Ramos (cell line): ENCODE measurements around the gene STX18.

Source experiments
- in situ Hi-C: fragments of 300-500 bp; cut with MboI; formaldehyde crosslinking; loops from one replicate; pipeline ENCODE4 v1.14.3; 2022; ENCODE audit warnings: low sequenced_read_pairs; ENCODE audit not compliant: unreplicated experiment

STX18 gene

DNA sequence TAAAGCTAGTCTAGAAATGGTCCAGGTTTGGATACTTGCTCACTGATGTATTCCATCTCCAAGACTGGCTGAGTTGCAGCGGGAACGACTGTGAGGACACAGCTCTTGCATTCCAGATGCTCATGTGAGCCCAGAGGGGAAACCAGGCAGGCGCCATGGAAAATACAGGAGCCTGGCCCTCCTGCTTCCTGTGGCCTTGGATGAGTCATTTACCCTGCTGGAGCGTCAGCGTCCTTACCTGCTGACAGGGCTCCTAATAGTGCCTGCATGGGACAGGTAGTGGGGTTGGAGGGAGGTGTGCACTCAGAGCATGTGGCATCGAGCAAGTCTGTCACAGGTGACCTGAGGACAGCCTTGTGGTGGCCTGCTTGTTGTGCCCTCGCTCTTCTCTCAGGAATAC, 85.5 kb downstream of the STX18 start:
- in situ Hi-C loops: no loop called here

DNA sequence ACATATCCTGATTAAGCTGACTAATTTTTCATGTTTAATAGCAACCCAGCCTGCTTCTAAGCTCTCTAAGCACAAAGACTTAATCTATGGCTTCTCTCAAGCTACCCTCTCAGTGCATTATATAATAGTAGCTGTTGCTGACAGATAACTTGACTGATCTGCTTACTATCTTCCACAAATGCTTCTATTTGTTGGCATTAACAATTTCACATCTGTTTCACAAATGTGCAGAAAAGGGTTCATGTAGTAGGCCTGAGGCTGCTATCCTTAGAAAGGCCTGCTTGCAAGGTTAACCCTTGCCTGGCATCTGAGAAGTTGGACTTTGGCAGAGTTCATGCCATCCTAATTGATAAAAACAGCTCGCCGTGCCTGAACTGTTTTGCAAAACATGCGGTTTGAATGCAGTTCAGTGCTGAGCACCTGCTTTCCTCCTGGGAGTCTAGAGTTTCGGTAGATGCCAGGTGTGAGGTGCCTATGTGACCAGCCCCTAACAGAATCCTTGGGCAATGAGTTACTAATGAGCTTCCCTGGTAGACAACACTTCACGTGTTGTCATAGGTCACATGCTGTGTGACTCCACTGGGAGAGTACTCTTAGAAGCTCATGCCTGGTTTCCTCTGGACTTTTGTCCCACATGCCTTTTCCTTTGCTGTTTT, 86.5 kb downstream of the STX18 start:
- in situ Hi-C loops: no loop called here

DNA sequence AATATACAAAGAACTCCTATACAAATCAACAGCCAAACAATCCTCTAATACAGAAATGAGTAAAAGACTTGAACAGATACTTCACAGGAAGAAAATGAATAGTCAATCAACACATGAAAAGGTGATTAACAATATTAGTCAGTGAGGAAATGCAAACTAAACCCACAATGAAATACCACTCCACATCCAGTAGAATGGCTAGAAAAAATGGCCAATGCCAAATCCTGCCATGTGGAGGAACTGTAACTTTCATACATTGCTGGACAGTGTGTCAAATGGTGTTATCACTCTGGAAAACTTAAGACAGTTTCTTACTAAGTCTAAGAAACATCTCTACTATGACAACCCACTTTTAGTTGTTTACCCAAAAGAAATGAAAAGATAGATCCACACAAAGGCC, 95.4 kb downstream of the STX18 start:
- in situ Hi-C loops: no loop called here

DNA sequence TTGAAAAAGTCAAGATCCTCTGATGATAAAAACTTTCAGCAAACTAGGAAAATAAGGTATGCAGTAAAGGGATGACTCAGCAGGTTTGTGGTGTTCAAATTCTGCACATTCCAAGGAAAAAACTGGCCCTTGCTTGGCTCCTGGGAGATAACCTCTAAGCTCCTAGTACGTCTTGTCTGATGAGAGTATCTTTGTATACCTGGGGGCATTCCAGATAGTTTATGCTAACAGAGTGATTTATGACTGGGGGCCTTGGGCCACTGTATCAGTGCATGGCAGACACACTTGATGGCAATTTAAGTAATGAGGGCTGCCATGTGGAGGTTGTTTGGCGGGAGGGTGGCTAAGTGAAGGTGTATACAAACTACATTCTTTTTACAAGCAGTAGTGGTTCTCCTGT, 98.0 kb downstream of the STX18 start:
- in situ Hi-C loops: no loop called here

DNA sequence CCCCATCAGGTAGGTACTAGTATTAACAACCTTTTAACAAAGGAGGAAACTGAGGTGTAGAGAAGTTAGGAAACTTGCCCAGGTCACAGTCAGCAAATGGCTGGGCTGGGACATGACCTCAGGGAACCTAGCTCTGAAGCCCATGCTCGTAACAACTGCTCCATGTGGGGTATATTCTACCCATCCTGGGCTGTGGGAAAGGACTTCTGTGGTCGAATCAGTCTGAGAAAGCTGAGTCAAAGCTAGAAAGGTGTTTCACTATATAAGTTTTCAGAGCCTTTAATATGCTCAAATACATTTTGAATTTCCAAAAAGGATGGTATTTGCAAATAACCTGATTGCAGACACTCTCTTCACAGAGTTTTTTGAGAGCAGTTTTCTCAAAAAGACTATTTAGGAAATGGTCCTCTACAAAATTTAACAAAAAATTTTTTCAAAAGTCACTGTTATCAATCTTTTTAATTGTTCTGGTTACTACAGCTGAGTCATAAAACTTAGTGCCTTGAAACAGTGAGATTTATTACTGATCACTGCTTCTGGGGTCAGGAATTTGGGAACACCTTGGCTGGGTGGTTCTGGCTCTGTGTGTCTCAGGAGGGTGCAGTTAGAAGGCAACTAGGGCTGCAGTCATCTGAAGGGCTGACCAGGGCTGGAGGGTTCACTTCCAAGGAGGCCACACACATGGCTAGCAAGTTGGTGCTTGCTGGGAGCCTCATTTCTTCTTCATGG, 101.4 kb downstream of the STX18 start:
- in situ Hi-C loops: no loop called here

DNA sequence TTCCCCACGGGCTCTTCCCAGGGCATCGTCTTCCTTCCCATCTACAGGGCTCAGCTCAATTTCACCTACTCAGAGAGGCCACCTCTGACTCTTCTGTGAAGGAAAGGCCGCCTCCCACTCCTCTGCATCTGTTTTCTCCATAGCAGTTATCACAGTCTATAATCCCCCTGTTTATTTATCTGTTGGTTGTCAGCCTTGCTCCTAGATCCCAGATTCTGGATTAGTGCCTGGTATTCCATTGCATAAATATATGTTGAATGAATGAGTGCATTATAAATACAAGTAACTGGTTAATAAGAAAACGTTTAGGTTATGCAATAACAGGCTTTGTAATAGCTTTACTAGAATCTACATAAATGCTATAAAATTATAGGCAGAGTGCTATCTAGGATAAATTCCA, 102.1 kb downstream of the STX18 start:
- in situ Hi-C loops: no loop called here

DNA sequence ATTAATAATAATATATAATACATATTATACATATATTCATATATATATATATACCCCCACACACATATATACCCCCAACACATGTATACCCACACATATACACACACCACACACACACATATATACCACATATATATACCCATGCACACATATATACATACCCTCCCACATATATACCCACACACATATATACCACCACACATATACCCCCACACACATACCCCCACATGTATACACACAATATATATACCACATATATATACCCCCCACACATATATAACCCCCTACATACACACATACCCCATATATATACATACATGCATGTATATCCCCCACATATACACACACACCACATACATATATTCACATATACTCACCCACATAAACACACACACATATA, 103.0 kb downstream of the STX18 start:
- in situ Hi-C loops: no loop called here

DNA sequence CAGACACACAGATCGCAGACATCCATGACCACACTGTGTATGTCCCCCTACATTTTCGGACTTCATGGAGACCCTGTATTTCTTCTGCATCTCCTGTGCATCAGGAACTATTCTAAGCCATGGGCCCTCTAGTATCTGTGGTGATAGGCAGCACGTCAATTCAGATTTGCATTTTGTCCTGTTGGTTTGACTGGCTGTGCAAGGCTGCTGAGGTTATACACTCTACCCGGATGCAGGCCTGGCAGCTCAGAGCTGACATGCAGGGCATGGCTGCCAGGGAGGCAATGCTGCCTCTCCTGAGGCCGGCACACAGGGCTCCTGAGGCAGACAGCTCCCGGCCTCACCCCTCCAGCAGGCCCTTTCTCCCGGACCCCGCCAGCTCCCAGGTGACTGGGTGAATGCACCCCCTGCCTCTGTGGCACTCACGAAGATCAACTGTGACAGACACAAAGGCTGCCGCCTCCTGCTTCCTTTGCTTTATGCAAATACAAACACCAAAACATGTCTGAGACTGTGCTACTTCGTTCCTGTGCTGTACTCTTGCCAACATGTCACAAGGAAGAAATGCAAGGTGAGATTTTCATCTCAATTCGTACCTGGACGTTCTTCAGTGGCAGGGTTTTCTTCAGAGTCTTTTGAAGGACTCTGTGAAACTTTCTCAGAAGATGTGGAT, 103.9 kb downstream of the STX18 start:
- in situ Hi-C loops: no loop called here

DNA sequence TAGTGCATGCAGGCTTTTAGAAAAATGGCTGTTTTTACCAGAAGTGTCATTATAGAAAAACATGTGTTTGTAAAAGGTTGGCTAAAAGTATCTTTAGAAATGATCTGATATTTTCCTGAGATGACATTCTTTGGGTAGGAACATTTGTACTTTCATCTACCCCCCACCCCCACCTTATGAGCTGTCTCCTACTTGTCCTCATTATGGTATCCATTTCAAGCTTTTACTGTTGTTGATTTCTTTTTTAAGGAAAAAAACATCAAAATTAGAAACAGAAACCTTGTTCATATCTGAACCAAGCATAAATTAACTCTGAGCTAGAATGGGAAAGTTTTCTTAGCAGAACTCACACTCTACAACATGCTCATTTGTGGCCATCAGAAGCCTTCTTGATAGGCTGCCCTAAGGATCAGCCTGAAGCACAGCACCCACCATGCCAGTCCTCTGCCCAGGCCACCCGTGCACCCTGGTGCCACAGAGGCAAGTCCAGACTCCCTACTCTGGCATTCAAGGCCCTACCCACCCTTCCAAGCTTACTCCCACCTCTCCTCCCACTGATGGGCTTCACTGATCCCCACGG, 105.5 kb downstream of the STX18 start:
- in situ Hi-C loops: no loop called here

DNA sequence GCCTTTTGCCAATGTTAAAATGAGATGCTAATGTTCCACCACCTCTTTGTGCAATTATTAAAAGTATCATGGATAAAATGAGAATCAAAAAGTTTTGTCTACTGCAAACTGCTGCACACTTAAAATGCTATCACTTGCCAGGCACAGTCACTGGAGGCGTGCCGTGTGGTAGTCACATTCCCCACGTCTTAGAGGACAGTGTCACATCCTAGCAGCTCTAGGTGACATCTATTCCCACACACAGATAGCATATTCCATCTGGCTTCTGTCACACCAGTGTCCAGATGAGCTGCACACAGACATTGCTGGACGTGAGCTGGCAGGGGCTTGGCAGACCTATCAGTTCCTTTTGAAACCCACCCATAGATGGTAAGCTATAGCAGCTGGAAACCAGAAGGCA, 107.9 kb downstream of the STX18 start:
- in situ Hi-C loops: no loop called here

DNA sequence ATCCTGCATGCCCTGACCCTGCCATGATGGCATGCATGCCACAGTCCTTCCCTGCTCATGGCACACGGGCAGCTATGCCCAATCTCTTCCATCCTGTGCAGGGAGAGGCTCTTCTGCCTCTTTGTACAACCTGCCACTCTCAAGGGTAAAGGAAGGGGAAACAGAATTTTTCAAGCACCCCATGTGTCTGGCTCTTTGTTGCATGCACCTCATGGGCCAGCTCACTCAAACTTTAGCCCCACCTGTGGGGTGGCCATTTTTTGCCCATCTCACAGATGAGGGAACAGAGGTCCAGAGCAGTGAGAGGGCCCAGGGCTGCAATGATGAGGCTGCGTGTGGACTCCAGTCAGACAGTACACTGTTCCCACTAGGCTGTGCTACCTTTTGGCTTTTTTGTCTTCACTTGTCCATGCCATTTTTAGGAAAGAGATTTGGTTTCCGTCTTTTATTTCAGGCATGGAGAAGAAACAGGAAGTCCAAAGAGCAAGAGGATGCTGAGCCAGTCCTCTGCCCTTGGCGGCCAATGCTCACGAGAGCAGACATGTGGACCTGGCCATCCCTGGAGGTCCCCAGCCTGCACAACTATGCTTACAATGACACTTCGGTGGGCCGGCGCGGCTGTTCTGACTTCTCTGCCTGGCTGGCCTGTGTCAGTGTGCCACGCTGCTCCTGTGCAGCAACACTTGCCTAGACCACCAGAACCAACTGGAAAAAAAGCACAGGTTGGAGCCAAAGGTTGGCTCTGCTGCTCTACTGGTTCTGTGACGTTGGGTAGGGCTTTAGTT, 109.3 kb downstream of the STX18 start:
- in situ Hi-C loops: no loop called here

DNA sequence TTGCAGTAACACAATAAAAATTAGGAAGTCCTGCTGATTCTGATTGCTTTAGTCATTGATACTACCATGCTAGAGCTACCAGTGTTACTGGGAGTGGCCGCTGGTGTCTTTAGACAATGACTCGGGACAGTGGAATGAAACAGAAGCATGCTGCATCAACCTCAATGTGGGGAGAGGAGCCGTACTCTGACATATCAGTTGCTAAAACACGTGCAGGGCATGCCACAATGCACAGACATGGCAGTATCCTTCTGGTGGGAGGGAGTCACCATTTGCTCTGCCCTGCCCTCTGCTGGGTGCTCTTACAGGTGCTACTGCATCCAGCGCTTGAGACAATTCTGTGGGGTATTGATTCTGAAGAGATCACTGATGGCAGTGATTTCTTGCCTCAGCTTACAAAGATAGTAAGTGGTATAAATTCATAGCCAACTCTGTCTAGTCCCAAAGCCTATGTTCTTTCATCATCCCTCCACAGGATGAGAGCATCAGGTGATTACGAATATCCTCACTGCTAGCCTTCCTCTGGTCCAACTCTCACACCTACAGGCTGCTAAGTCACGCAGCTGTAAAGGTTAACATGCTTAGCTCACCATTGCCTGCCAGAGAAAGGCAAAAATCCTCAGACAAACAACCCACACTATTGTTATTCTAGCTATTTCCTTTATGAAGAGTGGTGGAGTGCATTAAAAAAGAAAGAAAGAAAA, 111.2 kb downstream of the STX18 start:
- in situ Hi-C loops: no loop called here

DNA sequence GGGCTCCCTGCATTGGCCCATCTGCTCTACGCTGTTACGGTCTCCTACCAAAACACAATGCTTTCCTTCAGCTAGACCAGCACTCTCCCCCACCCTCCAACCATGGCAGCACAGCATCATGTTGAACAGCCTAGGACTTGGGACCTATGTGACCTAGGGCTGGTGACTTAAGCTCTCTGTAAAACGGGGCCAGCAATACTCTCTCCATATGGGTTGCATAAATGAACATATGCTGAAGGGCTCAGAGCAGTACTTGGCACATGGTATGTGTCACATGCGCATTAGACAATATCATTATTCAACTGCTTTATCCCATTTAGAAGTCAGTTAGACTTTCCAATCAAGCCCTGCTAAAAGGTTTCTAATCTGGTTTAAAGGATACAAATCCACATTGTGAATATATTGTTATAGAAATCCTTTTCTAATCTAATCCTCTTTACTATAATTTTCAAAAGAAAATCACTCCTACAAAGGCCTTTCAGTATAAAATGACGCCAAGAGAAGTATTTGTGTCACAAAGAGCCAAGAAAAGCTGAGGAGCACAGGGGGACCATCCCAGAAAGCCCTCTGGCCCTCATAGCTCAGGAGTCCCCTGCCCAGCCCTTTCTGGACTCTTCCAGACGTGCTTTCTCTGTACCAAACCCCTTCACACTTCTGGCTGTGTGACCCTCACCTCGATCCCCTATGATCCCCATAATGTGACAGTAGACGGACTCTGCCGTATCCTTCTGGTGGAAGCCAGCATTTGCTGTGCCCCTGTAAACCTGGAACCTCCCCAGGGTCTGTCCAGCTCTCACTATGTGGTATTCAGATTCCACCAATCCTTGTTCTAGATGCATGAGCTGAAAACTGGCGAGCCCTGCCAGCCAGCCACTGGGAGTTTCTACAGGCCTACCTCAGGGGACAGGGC, 112.6 kb downstream of the STX18 start:
- in situ Hi-C loops: loop anchor here (10.0 kb wide), 1 partner anchor 174 kb away; no protein-coding TSS in a partner anchor

DNA sequence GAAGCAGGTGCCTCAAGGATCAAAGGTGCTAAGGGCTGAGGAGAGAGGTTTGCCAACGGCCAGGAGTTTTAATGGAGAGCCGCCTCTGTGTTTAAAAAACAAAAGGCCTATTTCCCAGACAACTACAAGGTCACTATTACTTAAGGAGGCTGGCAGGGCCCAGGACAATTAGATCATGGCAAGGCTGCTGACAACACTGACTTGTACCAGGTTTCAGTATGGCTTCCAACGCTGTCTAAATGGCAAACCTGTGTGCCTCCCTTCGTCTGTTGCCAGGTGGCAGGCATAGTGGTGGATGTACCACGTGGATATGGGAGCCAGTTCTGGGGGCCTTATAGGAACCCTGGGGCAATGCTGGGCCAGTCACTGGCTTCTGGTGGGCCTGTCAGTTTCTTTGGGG, 114.0 kb downstream of the STX18 start:
- in situ Hi-C loops: loop anchor here (10.0 kb wide), 1 partner anchor 173 kb away; no protein-coding TSS in a partner anchor

DNA sequence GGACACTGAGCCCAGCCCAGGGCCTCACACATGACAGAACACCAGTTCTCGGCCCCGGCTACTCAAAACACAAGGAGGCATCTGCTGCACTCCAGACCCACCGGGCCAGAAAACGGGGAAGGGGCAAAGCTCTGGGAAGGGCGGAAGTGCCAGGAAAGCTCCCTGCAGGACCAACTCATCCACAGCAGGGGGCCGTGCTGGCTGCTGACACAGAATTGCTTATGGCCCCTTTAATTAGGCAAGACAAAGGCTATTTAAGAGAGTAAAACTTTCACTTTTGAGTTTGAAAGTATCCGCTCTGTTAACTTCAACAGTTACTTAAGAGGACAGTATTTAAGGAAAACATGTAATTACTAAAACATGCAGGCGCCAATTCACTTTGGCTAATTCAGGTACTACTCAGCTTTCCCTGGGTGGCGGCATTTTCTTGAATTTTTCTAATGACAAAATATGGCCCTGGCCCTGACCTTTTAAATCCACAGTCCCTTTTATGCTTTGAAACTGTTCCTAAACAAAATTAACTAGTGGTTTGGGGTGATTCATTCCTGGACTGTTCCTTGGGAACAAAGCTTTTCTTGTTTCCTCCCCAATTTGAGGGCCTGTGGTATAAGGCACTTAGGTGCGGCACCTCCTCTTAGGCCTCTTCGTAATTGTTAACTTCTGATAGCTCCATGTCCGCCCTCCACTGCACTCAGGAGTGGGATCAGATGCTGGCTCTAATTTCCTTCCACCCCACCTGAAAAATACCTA, 114.6 kb downstream of the STX18 start:
- in situ Hi-C loops: loop anchor here (10.0 kb wide), 1 partner anchor 172 kb away; no protein-coding TSS in a partner anchor

DNA sequence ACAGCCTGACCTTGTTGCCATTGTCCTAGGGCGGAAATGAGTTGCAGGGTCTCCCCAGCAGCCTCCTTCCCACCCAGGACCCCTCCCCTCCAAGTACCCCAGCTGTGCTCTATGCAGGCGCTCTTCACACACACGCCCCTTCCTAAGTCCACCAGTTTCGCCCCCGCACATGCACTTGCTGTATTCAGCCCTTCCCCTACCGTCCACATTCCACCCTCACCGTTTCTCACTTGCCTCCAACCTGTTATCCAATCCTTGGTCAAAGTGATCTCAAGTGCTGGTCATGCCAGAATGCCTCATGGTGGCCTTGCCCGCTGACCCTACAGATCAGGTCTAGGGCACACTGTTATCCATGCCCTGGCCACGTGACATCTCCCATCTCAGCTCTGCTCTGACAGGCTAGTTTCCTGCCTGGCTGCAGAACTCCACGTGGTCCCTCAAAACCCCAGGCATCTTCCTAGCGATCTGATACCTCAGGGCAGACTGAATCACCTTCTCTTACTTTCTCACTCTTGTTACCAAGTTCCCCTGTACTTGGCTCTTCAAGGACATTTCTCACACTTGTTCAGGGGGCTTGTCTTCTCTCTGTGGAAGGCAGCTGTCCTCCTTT, 115.2 kb downstream of the STX18 start:
- in situ Hi-C loops: loop anchor here (10.0 kb wide), 1 partner anchor 172 kb away; no protein-coding TSS in a partner anchor

DNA sequence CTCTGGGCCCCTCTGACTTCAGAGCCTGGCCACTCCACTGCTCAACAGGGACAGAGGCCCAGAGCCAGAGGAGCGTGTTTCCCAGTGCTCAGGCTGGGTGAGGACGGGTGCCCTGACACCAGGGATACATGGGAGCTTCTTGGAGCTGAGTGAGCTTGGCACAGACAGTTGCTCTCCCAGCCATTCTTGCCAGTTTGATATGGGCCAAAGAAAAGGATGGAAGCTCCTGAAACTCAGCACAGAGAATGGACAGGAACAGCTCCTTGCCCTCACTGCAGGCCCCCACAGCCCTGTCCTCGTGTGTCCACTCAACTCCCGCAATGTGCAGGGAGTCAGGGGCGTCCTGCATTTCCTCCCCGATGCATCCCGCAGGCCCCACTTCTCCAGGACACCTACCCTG, 116.2 kb downstream of the STX18 start:
- in situ Hi-C loops: loop anchor here (10.0 kb wide), 1 partner anchor 171 kb away; no protein-coding TSS in a partner anchor
